DMS 273 (cell line): ENCODE results near the gene GPR84.
"Not testable (repeated sequence)": the region's sequence is repeated elsewhere in the genome, so short reads cannot be mapped to it uniquely, and the experiment has no call there.

Experiments used
- DNase-seq: peaks from one replicate; lab custom pipeline; 2025; ENCODE audit not compliant: unreplicated experiment; lab: John Stamatoyannopoulos, UW

Gene GPR84

DNA sequence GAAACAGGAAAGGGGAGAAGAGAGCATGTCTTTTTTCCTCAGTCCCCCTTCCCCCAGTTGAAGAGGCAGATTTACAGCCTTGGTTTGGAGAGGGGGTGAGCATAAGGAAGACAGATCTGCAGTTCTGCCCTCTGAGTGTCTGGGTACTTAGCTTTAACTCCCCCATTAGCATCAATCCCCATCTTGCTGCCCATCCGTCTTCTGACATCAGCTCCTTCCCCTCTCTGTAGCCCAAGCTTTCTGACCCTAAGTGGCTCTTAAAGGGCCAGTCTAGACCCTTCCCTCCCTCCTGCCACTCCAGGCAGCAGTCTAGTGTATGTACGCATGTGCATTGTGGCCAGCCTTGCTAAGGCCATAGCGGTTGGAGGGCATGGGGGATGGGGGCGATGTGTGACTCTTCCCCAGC, 7.3 kb downstream of the GPR84 start:
- no peak for DNase-seq

- DNase-seq, result no peak
Observed at GRCh38 chr12:54356228-54356627, 8.1 kb downstream of the GPR84 start.

- DNase-seq, result peak; percentile 15
Observed at GRCh38 chr12:54355104-54355815, 9.0 kb downstream of the GPR84 start.

DNA sequence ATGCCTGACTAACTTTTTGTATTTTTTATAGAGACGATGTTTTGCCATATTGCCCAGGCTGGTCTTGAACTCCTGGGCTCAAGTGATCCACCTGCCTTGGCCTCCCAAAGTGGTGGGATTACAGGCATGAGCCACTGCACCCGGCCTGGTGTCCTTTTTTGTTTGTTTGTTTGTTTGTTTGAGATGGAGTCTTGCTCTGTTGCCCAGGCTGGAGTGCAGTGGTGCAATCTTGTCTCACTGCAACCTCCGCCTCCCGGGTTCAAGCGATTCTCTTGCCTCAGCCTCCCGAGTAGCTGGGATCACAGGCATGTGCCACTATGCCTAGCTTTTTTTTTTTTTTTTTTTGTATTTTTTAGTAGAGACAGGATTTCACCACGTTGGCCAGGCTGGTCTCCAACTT, 10.0 kb downstream of the GPR84 start:
- not testable (repeated sequence) for DNase-seq

DNA sequence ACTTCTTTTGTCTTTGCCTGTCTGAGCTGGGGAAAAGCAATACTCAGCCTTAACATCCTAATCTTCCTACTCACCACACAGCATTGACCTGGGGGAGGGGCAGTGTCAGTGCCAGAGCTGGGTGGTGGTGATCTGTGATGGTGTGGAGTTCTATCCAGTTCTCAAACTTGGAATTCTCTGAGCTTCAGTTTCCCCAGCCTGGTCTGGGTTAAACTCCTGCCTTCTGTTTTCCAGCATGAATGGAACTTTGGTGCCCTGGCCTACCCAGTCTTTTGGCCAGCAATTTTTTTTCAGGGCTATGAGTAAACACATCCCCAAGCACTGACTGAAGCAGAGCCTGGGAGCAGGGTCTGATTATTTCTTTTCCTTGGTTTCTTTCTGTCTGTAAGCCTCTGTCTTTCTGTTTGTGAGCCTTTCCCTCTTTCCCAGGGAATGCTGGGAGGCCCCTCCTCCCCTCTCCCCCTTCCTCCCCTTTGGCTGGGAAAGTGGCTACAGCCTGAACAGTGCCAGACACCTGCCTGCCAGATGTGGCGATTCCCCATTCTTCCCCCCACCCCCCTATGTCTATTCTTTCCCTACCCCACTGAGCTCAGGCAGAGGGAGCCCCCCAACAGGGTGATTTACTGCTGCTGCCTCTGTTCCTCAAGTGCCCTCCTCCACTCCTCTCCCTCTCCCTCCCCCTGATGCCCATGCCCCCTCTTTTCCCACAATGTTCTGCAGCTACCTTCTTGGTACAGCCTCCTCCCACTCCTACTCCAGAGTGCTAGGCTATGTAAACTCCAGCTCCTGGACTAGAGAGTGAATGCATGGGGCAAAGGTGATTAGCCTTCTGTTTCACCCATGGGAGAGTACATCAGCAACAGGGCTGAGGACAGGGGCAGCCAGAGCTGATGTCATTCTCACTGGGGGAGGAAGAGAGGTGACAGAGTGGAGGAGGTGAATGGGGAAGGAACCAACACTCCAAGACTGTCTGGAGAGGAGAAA, 11.1 kb downstream of the GPR84 start:
- DNase-seq, result peak; percentile 28

DNA sequence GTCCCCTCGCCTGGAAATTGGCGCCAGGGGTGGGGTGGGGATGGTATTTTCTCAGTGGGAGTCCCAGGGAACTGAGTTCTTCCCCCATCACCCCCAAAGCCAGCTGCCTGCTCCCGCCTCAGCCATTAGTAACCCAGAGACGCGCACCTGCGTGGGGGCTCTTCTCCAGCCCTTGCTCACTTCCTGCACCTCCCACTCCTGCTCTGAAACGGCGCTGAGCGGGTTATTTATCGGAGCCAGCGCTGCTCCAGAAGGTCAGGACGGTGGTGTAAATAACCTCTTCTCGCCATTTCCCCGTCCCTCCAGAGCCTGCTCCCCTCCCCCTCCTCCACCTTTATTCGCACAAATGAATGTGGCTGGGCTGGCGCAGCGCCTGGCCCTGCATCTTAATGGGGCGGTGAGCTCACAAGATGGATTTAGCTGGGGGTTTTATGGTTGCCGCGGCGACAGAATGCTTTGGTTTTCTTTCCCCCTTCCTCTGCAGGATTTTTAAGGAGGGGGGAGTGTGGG, 12.2 kb downstream of the GPR84 start:
- peak; percentile 82 for DNase-seq

DNA sequence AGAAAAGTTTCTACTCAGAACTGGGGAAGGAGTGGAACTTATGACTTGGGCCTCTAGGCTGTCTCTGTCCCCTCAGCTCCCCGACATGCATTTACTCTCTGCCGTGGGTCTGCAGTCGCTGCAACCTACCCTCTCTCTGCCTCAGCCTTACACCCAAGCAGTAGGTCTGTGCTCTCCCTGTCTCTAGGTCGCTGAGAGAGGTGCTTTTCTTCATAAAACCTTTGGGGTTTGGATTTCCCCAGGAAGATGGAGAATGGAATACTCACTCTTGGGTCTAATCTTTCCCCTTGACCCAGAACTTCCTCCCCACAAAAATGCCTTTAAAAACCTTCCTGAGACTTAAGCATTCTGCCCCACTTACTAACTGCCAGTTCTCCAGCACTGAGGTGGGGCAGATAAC, 12.9 kb downstream of the GPR84 start:
- no peak for DNase-seq

GRCh38 chr12:54350743-54351142, 13.5 kb downstream of the GPR84 start:
- DNase-seq, result no peak

DNA sequence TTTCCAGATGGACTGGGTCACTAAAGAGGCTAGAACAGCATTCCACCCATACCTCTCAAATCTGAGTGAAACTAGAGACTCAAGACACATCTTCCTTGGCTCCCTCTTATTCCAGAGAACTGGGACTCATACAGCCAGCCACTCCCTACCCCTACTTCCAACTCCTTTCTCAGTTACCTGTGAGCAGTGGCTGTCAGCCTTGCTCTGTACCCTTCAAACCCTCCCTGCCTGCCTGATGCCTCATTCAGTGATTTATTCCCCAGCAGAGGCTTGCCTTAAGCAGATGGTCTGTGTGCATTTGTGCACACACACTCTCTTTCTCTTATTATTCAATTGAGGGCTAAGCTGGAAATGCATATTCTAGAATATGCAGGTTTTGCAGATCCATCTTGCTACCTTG, 14.6 kb downstream of the GPR84 start:
- no peak for DNase-seq

DNA sequence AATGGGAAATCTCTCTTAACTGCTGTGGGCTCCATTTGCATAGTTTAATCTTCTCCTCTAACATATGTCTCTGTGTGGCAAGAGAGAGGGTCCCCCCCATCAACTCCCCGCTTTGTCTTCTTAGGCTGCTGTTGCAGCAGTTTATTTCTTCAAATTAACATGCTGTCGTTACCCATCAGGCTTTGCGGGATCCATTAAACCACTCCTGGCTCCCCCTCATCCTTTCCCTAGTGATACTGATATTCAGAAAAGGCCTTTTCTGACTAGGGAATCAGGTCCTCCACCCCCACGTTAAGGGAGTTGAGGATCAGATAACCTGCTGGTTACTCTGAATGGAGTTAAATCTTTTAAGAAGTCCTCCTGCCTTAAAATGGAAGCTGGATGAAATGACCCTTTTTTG, 15.2 kb downstream of the GPR84 start:
- DNase-seq, result no peak

- DNase-seq, result no peak
Observed at GRCh38 chr12:54341378-54342300, 22.6 kb downstream of the GPR84 start.

GRCh38 chr12:54340846-54341245, 23.4 kb downstream of the GPR84 start:
- DNase-seq, result no peak

DNA sequence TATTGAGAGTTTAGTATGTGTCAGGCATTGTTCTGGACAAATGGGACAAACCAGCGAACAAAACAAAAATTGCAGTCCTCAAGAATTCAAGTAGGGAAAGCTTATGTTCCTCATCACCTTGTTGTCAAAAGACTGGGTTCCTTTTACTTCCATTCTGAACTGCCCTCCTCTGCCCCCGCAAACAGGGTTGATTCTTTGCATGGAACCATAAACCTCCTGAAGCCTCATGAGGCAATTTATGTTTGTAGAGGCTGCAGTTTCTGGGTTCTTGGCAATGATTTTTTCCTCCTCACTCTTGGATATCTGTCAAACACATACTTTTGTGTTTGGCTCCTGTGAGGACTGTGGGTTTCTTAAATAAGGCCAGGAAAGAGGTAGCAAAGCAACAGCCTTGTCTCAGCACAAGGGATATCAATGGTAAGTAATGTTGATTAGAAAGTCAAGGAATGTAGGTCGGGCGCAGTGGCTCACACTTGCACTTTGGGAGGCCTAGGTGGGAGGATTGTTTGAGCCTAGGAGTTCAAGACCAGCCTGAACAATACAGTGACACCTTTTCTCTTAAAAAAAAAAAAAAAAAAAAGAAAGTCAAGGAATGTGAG, 25.5 kb downstream of the GPR84 start:
- DNase-seq, result no peak

DNA sequence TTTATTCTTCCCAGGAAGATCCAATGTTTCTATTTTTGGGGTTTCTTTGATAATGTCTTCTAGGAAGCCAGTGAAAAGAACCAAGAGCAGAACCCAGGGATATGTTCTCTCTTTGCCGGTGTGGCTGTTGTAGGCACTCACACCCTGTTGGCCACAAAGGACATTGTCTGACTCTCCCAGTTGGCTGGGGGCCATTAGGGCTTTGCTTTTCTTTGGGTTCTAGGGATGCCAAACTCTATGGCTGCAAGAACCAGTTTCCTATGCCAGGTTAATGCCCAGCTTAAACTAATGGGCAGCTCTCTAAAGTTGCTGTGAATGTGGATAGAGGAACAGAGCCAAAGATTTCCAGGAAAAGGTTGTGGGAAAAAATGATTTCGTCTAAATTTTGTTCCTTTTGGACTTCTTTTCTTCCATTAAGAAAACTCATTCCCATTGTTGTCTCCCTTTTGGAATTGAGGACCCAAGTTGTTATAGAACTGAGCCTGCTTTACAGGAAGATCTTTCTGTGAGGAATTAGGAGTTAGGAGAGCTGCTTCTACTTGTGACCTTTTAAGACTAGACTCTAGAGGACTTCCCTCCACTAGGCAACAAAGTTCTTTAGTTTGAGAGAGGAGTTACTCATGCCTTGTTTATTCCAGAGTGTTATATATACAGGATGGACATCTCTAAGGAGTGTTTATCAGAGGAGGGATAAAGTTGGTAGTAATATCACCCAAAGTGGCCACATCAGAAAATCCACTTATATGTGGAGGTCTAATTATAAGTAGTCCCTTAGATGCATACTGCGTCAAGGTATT, 26.2 kb downstream of the GPR84 start:
- DNase-seq, result no peak

DNA sequence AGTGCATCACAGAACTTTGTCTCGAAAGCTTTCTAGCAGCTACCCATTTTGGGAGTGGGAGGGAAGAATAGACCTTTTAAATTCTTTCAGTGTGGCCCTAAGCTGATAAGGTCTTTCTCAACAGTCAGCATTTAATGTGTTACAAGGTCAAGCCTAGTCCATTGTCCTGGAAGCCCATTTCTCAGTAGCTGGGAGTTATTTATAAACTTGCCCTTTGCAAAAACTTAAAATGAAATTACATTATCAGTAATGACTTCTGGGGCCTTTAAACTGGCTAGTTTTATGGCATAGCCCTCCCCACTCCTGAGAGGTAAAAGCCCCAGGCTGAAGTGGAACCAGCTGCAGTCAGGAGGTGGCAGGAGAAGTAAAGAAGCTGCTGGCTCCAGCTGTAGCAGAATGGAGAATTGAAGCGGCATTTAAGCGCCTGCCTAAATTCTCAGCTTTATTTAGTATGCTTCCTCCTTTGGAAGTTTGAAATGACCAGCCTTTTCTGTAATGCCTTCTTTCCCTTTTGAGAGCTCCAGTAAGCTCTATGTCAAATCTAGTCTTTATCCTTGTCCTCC, 26.9 kb downstream of the GPR84 start:
- DNase-seq, result no peak

DNA sequence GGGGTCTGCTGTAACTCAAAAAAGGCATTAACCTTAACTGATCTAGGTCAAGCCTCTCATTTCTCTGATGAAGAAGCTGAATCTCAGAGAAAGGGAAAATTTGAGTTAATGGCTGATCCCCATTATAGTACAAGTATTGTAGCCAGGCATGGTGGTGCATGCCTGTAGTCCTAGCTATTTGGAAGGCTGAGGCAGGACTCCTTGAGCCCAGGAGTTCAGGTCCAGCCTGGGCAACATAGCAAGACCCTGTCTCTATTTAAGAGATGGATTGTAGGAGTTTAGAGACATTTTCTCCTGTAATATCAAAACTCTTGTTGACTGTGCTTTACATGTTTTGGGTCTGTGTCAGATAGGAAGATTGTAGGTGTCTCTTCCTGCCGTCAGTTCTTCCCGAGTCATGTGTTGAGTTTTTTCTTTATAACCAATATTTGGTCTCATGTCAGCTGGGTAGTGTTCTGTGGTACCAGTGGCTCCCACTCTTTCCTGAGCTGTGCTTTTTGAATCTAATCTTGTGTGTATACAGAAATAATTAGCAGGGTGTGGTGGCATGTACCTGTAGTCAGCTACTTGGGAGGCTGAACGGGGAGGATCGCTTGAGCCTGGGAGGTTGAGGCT, 30.8 kb downstream of the GPR84 start:
- DNase-seq, result no peak

DNA sequence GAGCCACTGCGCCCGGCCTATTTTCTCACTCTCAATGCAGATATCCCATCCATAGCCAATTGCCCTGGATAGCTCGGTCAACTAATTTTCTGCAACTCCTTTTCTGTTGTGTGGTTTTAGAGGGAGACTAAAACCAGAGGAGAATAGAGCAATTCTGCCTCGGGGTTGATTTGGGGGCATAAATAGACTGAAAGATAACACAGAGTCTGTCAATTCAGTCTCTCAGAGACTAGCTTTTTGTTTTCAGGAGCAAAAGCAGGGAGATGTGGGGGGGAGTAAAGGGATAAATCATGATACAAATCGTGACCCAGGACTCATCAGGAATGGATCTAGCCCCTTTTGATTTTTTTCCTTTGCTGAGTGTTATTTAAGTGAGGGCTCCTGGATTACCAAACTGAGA, 32.8 kb downstream of the GPR84 start:
- DNase-seq, result no peak

DNA sequence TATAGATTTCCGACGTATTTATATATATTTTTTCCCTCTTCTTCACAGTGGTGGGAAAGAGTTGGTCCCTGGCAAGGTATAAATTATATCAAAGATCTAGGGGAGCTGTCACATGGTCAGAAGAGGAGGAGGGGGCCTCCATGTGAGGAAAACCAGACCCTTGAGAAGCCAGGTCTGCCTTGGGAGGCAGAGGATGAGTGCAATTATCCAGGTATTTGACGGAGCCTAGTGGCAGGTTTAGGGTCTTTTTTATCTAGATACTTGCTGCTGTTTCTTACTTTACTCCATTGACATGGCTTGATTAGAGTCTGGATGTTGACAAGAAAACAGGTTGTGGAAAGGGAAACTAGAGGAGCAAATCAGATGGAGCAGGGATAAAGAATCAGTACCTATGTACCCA, 33.8 kb downstream of the GPR84 start:
- no peak for DNase-seq

DNA sequence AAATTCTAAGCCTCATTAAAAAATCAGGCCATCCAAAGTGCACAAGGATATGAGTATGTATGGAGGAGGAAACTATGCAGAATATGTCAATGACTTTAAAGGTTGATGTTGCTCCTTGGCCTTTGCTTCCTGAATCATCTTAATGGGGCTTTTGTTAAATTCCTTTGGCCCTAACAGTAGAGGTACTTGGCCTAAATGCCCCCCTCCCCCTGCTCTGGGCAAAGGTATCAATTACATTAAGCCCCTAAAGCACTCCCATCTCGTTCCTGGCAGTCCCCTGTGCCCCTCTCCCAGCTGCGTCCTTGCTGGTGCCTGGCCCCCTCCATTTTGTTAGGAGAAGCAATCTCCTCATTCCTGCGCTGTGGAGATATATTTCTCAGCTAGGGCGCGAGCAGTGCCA, 34.5 kb downstream of the GPR84 start:
- no peak for DNase-seq
